Epithelial cell of umbilical artery (primary cell): ENCODE results near the gene WNT5A. TPM values are rescaled to one million over a fixed set of nuclear protein-coding genes. Genes with fewer than 3 reads are reported as not detected.

Experiments
- total RNA-seq: library from RNA; depleted of rRNA; stranded (reverse); fragments of >200 nt; gene quantifications from 2 replicates; pipeline ENCODE4 v1.2.3, GENCODE V29; 2014

WNT5A gene
- total RNA-seq = 0.30 and 0.32 TPM in 2 replicates

DNA sequence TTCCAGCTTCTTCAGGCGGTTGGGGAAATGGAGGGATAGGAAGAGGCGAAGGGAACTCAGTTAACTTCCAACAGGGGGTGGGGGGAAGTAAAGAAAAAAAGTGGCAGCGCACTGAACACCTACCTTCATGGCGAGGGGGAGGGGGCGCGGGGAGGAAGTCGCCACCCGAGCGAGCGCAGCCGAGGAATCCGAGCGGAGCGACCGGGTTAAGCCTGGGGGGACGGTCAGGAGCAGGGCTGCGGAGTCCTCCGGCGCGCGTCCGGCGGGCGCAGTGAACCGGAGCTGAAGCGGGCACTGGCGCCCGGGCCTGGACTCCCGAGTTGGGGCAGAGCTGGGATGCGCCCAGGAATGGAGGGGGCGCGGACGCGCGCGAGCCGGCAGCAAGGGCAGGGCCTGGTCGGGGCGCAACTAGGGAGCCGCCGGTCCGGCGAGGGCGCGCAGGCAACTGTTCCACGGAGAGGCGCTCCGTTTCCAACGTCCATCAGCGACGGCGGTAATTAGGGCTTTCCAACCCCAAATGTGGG lies at the start of gene WNT5A:
TSS of gene WNT5A (minus strand) at position 450 of the 524 bp plus-strand sequence. CDS start at position 129, 321 bp downstream.

